ENCODE results near the gene RBM42. TPM values are rescaled to one million over a fixed set of nuclear protein-coding genes. Genes with fewer than 3 reads are reported as not detected.

The RBM42 gene
- total and polyA plus RNA-seq, 2 of the 13 experiments (the other 11 are each of a cell fraction or from before 2014, with no cell fraction given) = 27.2 to 55.3 TPM

- TF ChIP-seq, protein P1, sequence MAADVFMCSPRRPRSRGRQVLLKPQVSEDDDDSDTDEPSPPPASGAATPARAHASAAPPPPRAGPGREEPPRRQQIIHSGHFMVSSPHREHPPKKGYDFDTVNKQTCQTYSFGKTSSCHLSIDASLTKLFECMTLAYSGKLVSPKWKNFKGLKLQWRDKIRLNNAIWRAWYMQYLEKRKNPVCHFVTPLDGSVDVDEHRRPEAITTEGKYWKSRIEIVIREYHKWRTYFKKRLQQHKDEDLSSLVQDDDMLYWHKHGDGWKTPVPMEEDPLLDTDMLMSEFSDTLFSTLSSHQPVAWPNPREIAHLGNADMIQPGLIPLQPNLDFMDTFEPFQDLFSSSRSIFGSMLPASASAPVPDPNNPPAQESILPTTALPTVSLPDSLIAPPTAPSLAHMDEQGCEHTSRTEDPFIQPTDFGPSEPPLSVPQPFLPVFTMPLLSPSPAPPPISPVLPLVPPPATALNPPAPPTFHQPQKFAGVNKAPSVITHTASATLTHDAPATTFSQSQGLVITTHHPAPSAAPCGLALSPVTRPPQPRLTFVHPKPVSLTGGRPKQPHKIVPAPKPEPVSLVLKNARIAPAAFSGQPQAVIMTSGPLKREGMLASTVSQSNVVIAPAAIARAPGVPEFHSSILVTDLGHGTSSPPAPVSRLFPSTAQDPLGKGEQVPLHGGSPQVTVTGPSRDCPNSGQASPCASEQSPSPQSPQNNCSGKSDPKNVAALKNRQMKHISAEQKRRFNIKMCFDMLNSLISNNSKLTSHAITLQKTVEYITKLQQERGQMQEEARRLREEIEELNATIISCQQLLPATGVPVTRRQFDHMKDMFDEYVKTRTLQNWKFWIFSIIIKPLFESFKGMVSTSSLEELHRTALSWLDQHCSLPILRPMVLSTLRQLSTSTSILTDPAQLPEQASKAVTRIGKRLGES (CRISPR knock-in tag; IDR thresholded peaks at IDR 0.05; ENCODE audit: borderline replicate concordance) = no peak
- TF ChIP-seq ZNF331 (CRISPR knock-in tag; IDR thresholded peaks at IDR 0.05) (peak; percentile 64; the same call in 1 of the 2 replicates), RFXANK (CRISPR knock-in tag; IDR thresholded peaks at IDR 0.05) (peak; percentile 100), ZNF317 (CRISPR knock-in tag; IDR thresholded peaks at IDR 0.05) (peak; percentile 56; the same call in 1 of the 2 replicates), PTBP1 (IDR thresholded peaks at IDR 0.05; ENCODE audit: low read depth, low read length, poor library complexity, severe bottlenecking) (no peak), ZNF609 (CRISPR knock-in tag; IDR thresholded peaks at IDR 0.05; ENCODE audit: borderline replicate concordance) (0 out of 2 replicates have a peak, but pooled peaks have one; percentile 19), SOX6 (IDR thresholded peaks at IDR 0.05) (no peak), SOX6 (CRISPR knock-in tag; IDR thresholded peaks at IDR 0.05) (no peak; the same call in 1 of the 2 replicates), ZSCAN22 (CRISPR knock-in tag; IDR thresholded peaks at IDR 0.05) (no peak), NAIF1 (CRISPR knock-in tag; IDR thresholded peaks at IDR 0.05; ENCODE audit: borderline replicate concordance) (no peak), KLF13 (CRISPR knock-in tag; IDR thresholded peaks at IDR 0.05) (no peak), SRF (IDR thresholded peaks at IDR 0.05; ENCODE audit: low read depth, low read length) (peak; percentile 70; the same call in 1 of the 2 replicates), TBX2 (CRISPR knock-in tag; IDR thresholded peaks at IDR 0.05; ENCODE audit: borderline replicate concordance) (peak; percentile 73; the same call in 1 of the 2 replicates), POLR2A (IDR thresholded peaks at IDR 0.05; ENCODE audit: insufficient read depth in 1 of 2, low read depth in 2 of 2, low read length in 2 of 2) (peak; percentile 57 to 69; a peak in 2 of 4 replicates)
- TF ChIP-seq, protein P2, sequence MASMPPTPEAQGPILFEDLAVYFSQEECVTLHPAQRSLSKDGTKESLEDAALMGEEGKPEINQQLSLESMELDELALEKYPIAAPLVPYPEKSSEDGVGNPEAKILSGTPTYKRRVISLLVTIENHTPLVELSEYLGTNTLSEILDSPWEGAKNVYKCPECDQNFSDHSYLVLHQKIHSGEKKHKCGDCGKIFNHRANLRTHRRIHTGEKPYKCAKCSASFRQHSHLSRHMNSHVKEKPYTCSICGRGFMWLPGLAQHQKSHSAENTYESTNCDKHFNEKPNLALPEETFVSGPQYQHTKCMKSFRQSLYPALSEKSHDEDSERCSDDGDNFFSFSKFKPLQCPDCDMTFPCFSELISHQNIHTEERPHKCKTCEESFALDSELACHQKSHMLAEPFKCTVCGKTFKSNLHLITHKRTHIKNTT (CRISPR knock-in tag; IDR thresholded peaks at IDR 0.05) = no peak
- TF ChIP-seq, protein P3, sequence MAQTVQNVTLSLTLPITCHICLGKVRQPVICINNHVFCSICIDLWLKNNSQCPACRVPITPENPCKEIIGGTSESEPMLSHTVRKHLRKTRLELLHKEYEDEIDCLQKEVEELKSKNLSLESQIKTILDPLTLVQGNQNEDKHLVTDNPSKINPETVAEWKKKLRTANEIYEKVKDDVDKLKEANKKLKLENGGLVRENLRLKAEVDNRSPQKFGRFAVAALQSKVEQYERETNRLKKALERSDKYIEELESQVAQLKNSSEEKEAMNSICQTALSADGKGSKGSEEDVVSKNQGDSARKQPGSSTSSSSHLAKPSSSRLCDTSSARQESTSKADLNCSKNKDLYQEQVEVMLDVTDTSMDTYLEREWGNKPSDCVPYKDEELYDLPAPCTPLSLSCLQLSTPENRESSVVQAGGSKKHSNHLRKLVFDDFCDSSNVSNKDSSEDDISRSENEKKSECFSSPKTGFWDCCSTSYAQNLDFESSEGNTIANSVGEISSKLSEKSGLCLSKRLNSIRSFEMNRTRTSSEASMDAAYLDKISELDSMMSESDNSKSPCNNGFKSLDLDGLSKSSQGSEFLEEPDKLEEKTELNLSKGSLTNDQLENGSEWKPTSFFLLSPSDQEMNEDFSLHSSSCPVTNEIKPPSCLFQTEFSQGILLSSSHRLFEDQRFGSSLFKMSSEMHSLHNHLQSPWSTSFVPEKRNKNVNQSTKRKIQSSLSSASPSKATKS (CRISPR knock-in tag; IDR thresholded peaks at IDR 0.05) = no peak
- TF ChIP-seq, protein P4, sequence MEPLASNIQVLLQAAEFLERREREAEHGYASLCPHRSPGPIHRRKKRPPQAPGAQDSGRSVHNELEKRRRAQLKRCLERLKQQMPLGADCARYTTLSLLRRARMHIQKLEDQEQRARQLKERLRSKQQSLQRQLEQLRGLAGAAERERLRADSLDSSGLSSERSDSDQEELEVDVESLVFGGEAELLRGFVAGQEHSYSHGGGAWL (CRISPR knock-in tag; IDR thresholded peaks at IDR 0.05) = 0 out of 2 replicates have a peak, but pooled peaks have one; percentile 46
These were observed 16.1 kb upstream of the RBM42 start, which contains the start of gene HAUS5 (continued) for GRCh38 chr19:35612559-35613321.
